GM12873 (cell line): ENCODE measurements around the gene CCDC83.

ENCODE experiments used
- CTCF ChIP-seq: IDR thresholded peaks from 2 replicates; pipeline ENCODE4 v1.5.1; 2012; ENCODE audit warnings: low read depth, mild to moderate bottlenecking, moderate library complexity, low read length, control low read depth; ENCODE audit not compliant: insufficient read depth; ENCODE audit errors: missing control alignments

CCDC83 gene

GRCh38 chr11:85810871-85811611 is 44.1 kb upstream of the CCDC83 start, which contains the start of gene SYTL2:
TSS of gene SYTL2 (minus strand) at chr11:85811141. CDS start at chr11:85757725, 53,416 bp downstream.
- no peak for TF ChIP-seq CTCF

- no peak for TF ChIP-seq CTCF
These were observed 43.6 kb upstream of the CCDC83 start for GRCh38 chr11:85811624-85812023.

- no peak for TF ChIP-seq CTCF
These were observed 41.5 kb upstream of the CCDC83 start for GRCh38 chr11:85813721-85814120.

- no peak for TF ChIP-seq CTCF
These were observed 39.8 kb upstream of the CCDC83 start for GRCh38 chr11:85815186-85815931.

GRCh38 chr11:85819441-85819840 is 35.7 kb upstream of the CCDC83 start:
- TF ChIP-seq CTCF, result no peak

GRCh38 chr11:85821636-85822035 is 33.5 kb upstream of the CCDC83 start:
- no peak for TF ChIP-seq CTCF

- TF ChIP-seq CTCF, result no peak
These were observed 32.4 kb upstream of the CCDC83 start for GRCh38 chr11:85822814-85823213.
